ENCODE measurements around the gene AKAP6. TPM values are rescaled to one million over a fixed set of nuclear protein-coding genes. Genes with fewer than 3 reads are reported as not detected.

AKAP6 gene
- total RNA-seq, 1 donor from 2014 or later: 2.8 TPM

DNA sequence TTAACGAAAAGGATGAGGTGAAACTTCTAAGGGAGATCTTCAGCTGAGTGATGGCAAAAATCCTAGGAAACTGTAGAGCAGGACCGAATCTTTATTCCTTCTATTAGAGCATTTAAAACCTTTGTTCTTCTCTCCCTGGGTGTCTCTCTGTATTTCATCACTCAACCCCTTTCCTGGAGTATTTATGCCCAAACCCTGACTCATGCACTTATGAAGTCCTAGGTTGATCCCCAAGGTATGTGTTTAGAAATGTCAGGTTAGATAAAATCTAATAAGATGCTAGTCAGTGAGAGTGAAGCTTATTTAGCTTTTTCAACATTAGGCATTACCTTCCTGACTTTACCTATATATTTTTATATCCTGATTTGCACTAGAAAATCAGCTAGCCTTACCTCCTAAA is 369.7 kb downstream of the AKAP6 start:
- peaks cover 55% of the 10 kb centered on the region for H3K4me1 Mint-ChIP-seq (ENCODE audit: low read depth, unreplicated experiment)
- H3K27me3 ChIP-seq (ENCODE audit: insufficient read depth, low read length): no peaks in the 10 kb centered on the region
- peak overlapping the region; percentile 62 for H3K27ac ChIP-seq (ENCODE audit: low read depth, low read length)
- H3K79me2 ChIP-seq (ENCODE audit: insufficient read depth, low read length): no peaks in the 10 kb centered on the region
- no peaks in the 10 kb centered on the region for H3K9me3 Mint-ChIP-seq (ENCODE audit: unreplicated experiment)
- H3K4me3 ChIP-seq (ENCODE audit: insufficient read depth, low read depth, low read length): no peak overlapping the region
- peaks cover 42% of the 10 kb centered on the region for H3K4me1 ChIP-seq (ENCODE audit: insufficient read depth, low read length)
- H3K36me3 Mint-ChIP-seq (ENCODE audit: low read depth, unreplicated experiment): no peaks in the 10 kb centered on the region
- H3K36me3 ChIP-seq (ENCODE audit: insufficient read depth, low read length): no peaks in the 10 kb centered on the region
- DNase-seq (ENCODE audit: low read depth) (peak; percentile 54), FAIRE-seq (peak; percentile 56)
- no peak overlapping the region for H3K4me3 Mint-ChIP-seq (ENCODE audit: unreplicated experiment)
- H3K9ac ChIP-seq (ENCODE audit: low read length): no peak overlapping the region
- H3K9me3 ChIP-seq (ENCODE audit: insufficient read depth, low read depth, low read length): no peaks in the 10 kb centered on the region
- no peaks in the 10 kb centered on the region for H4K20me1 ChIP-seq (ENCODE audit: insufficient read depth, low read length)
- H3K27me3 Mint-ChIP-seq (ENCODE audit: low read depth, unreplicated experiment): no peaks in the 10 kb centered on the region
- H3K27ac Mint-ChIP-seq (ENCODE audit: unreplicated experiment): peak overlapping the region; percentile 75
- no peak overlapping the region for H2AFZ ChIP-seq (ENCODE audit: low read depth, low read length)
- TF ChIP-seq, protein P1, sequence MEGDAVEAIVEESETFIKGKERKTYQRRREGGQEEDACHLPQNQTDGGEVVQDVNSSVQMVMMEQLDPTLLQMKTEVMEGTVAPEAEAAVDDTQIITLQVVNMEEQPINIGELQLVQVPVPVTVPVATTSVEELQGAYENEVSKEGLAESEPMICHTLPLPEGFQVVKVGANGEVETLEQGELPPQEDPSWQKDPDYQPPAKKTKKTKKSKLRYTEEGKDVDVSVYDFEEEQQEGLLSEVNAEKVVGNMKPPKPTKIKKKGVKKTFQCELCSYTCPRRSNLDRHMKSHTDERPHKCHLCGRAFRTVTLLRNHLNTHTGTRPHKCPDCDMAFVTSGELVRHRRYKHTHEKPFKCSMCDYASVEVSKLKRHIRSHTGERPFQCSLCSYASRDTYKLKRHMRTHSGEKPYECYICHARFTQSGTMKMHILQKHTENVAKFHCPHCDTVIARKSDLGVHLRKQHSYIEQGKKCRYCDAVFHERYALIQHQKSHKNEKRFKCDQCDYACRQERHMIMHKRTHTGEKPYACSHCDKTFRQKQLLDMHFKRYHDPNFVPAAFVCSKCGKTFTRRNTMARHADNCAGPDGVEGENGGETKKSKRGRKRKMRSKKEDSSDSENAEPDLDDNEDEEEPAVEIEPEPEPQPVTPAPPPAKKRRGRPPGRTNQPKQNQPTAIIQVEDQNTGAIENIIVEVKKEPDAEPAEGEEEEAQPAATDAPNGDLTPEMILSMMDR (IDR thresholded peaks at IDR 0.05; ENCODE audit: insufficient read depth, low read depth, low read length): no peak
- TF ChIP-seq EZH2 (IDR thresholded peaks at IDR 0.05; ENCODE audit: insufficient read depth, low read length): no peak
- no peak overlapping the region for H3K4me2 ChIP-seq (ENCODE audit: low read length)

DNA sequence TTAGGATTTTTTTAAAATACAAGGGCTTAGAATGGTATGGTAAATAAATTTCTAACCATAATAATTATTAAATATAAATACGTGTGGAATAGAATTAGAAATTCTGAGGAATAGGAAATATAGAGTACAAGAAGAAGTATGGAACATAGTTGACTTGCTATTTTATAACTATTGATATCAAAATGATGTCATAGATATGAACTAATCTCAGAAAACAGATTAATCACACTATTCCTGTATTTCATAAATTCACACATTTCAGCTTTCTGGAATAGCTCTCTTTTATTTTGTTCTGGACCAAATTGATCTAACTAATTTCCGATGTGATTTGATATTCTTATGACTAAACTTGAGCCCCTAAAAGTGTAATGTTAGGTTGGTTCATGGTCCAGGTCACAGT is 372.4 kb downstream of the AKAP6 start:
- Mint-ChIP-seq H3K4me3 (ENCODE audit: unreplicated experiment) (no peak overlapping the region), H3K9me3 (ENCODE audit: unreplicated experiment) (no peaks in the 10 kb centered on the region), H3K27ac (ENCODE audit: unreplicated experiment) (peak overlapping the region; percentile 68), H3K36me3 (ENCODE audit: low read depth, unreplicated experiment) (no peaks in the 10 kb centered on the region), H3K4me1 (ENCODE audit: low read depth, unreplicated experiment) (peaks cover 50% of the 10 kb centered on the region), H3K27me3 (ENCODE audit: low read depth, unreplicated experiment) (no peaks in the 10 kb centered on the region)
- H3K9me3 ChIP-seq (ENCODE audit: insufficient read depth, low read depth, low read length): no peaks in the 10 kb centered on the region
- H3K4me1 ChIP-seq (ENCODE audit: insufficient read depth, low read length): peaks cover 40% of the 10 kb centered on the region
- no peaks in the 10 kb centered on the region for H4K20me1 ChIP-seq (ENCODE audit: insufficient read depth, low read length)
- no peak for DNase-seq (ENCODE audit: low read depth)
- no peak overlapping the region for H2AFZ ChIP-seq (ENCODE audit: low read depth, low read length)
- H3K36me3 ChIP-seq (ENCODE audit: insufficient read depth, low read length): no peaks in the 10 kb centered on the region
- no peak overlapping the region for H3K4me3 ChIP-seq (ENCODE audit: insufficient read depth, low read depth, low read length)
- no peak for FAIRE-seq
- no peaks in the 10 kb centered on the region for H3K79me2 ChIP-seq (ENCODE audit: insufficient read depth, low read length)
- H3K27me3 ChIP-seq (ENCODE audit: insufficient read depth, low read length): no peaks in the 10 kb centered on the region
- no peak overlapping the region for H3K9ac ChIP-seq (ENCODE audit: low read length)
- TF ChIP-seq, protein P1 (IDR thresholded peaks at IDR 0.05; ENCODE audit: insufficient read depth, low read depth, low read length): no peak
- no peak for TF ChIP-seq EZH2 (IDR thresholded peaks at IDR 0.05; ENCODE audit: insufficient read depth, low read length)
- no peak overlapping the region for H3K4me2 ChIP-seq (ENCODE audit: low read length)
- peak overlapping the region; percentile 71 for H3K27ac ChIP-seq (ENCODE audit: low read depth, low read length)

DNA sequence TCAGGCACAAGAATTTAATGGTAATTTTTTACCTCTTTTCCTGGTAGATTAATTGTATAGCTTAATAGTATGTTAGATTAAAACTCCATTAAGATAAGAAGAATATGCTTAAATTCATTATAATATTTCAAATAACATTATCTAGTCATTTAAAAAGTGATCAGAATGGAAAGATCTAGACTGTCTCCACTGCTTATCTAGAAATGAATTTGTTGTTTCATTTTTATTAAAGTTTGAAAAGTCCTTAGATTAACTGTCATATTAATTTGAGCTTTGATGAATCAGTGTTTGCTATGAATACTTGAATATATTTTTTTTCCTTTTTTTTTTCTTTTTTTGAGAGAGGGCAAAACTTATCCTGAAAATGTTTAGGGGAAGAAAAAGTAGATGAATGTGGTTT is 373.0 kb downstream of the AKAP6 start:
- FAIRE-seq (peak; percentile 23), DNase-seq (ENCODE audit: low read depth) (no peak)
- peak overlapping the region; percentile 71 for H3K27ac ChIP-seq (ENCODE audit: low read depth, low read length)
- H3K79me2 ChIP-seq (ENCODE audit: insufficient read depth, low read length): no peaks in the 10 kb centered on the region
- no peaks in the 10 kb centered on the region for H4K20me1 ChIP-seq (ENCODE audit: insufficient read depth, low read length)
- Mint-ChIP-seq H3K4me1 (ENCODE audit: low read depth, unreplicated experiment) (peaks cover 45% of the 10 kb centered on the region), H3K27ac (ENCODE audit: unreplicated experiment) (peak overlapping the region; percentile 96), H3K36me3 (ENCODE audit: low read depth, unreplicated experiment) (no peaks in the 10 kb centered on the region), H3K27me3 (ENCODE audit: low read depth, unreplicated experiment) (no peaks in the 10 kb centered on the region), H3K4me3 (ENCODE audit: unreplicated experiment) (no peak overlapping the region), H3K9me3 (ENCODE audit: unreplicated experiment) (no peaks in the 10 kb centered on the region)
- H2AFZ ChIP-seq (ENCODE audit: low read depth, low read length): peak overlapping the region; percentile 77
- no peaks in the 10 kb centered on the region for H3K36me3 ChIP-seq (ENCODE audit: insufficient read depth, low read length)
- H3K27me3 ChIP-seq (ENCODE audit: insufficient read depth, low read length): no peaks in the 10 kb centered on the region
- H3K4me3 ChIP-seq (ENCODE audit: insufficient read depth, low read depth, low read length): no peak overlapping the region
- no peak for TF ChIP-seq EZH2 (IDR thresholded peaks at IDR 0.05; ENCODE audit: insufficient read depth, low read length)
- TF ChIP-seq, protein P1 (IDR thresholded peaks at IDR 0.05; ENCODE audit: insufficient read depth, low read depth, low read length): no peak
- H3K4me2 ChIP-seq (ENCODE audit: low read length): no peak overlapping the region
- no peaks in the 10 kb centered on the region for H3K9me3 ChIP-seq (ENCODE audit: insufficient read depth, low read depth, low read length)
- H3K9ac ChIP-seq (ENCODE audit: low read length): peak overlapping the region; percentile 56
- peaks cover 39% of the 10 kb centered on the region for H3K4me1 ChIP-seq (ENCODE audit: insufficient read depth, low read length)
